Measurements from ENCODE around the gene SORT1. TPM values are rescaled to one million over a fixed set of nuclear protein-coding genes. Genes with fewer than 3 reads are reported as not detected.
"Not testable (repeated sequence)": the region's sequence is repeated elsewhere in the genome, so short reads cannot be mapped to it uniquely, and the experiment has no call there.

The SORT1 gene
- polyA plus RNA-seq, 3 donors: 21.3 to 41.1 (median 35.3) TPM

- H4K20me1 ChIP-seq (ENCODE audit: insufficient read depth, low read length): peaks cover 73% of the 10 kb centered on the region
- WGBS (ENCODE audit: insufficient coverage): 100% methylated on average over 3 of the region's 4 CpGs
- no peak for DNase-seq
- Mint-ChIP-seq H3K27ac (no peak overlapping the region), H3K36me3 (peaks cover 10 to 13% of the 10 kb centered on the region in 2 donors), H3K9me3 (peaks cover 0 to 4% (median 0%) of the 10 kb centered on the region in 7 donors), H3K4me1 (peaks cover 20% of the 10 kb centered on the region), H3K27me3 (ENCODE audit: low read depth in 3 of 3) (peaks cover 0 to 1% (median 0%) of the 10 kb centered on the region in 3 donors), H3K4me3 (no peak overlapping the region)
- H3K9me3 ChIP-seq (replicated peaks in 1 of 2; ENCODE audit: control insufficient read depth in 1 of 2, insufficient read depth in 1 of 2, low read length in 2 of 2): no peaks in the 10 kb centered on the region
- H3K36me3 ChIP-seq (replicated peaks in 1 of 2; ENCODE audit: control insufficient read depth in 1 of 2, insufficient read depth in 2 of 2, low read length in 2 of 2): no peaks in the 10 kb centered on the region
- peaks cover 11 to 12% of the 10 kb centered on the region in 2 donors for H3K4me1 ChIP-seq (ENCODE audit: control insufficient read depth in 1 of 2, insufficient read depth in 2 of 2, low read length in 2 of 2)
- H3K9ac ChIP-seq (ENCODE audit: insufficient read depth, low read length, poor library complexity, severe bottlenecking): no peak overlapping the region
- H3K79me2 ChIP-seq (ENCODE audit: insufficient read depth, low read length): peaks cover 96% of the 10 kb centered on the region
- intact Hi-C loops (cut with micrococcal nuclease): no loop called here
- H3K27me3 ChIP-seq (ENCODE audit: control insufficient read depth in 2 of 2, insufficient read depth in 2 of 2, low read length in 2 of 2): no peaks in the 10 kb centered on the region
- H2AFZ ChIP-seq (ENCODE audit: insufficient read depth, low read depth, low read length, poor library complexity, severe bottlenecking): no peak overlapping the region
- no peak overlapping the region for H3K4me2 ChIP-seq (replicated peaks; ENCODE audit: extremely low read depth, low read length, poor library complexity, severe bottlenecking)
- no peak for TF ChIP-seq CTCF (IDR thresholded peaks at IDR 0.05)
- H3K27ac ChIP-seq (ENCODE audit: low read depth in 1 of 2, low read length in 2 of 2): no peak overlapping the region
- no peak overlapping the region for H3K4me3 ChIP-seq (replicated peaks in 1 of 3; ENCODE audit: low read depth in 2 of 3, low read length in 3 of 3)
Observed at GRCh38 chr1:109377698-109378097, 20.0 kb downstream of the SORT1 start.

GRCh38 chr1:109373696-109374095 is 24.0 kb downstream of the SORT1 start:
- H3K9me3 Mint-ChIP-seq; H3K9ac ChIP-seq (ENCODE audit: insufficient read depth, low read length, poor library complexity, severe bottlenecking); H3K36me3 ChIP-seq (replicated peaks in 1 of 2; ENCODE audit: control insufficient read depth in 1 of 2, insufficient read depth in 2 of 2, low read length in 2 of 2); H3K27me3 ChIP-seq (ENCODE audit: control insufficient read depth in 2 of 2, insufficient read depth in 2 of 2, low read length in 2 of 2); DNase-seq; H3K4me3 ChIP-seq (replicated peaks in 1 of 3; ENCODE audit: low read depth in 2 of 3, low read length in 3 of 3); H3K9me3 ChIP-seq (replicated peaks in 1 of 2; ENCODE audit: control insufficient read depth in 1 of 2, insufficient read depth in 1 of 2, low read length in 2 of 2); H3K27me3 Mint-ChIP-seq (ENCODE audit: low read depth in 3 of 3); H2AFZ ChIP-seq (ENCODE audit: insufficient read depth, low read depth, low read length, poor library complexity, severe bottlenecking); H3K4me3 Mint-ChIP-seq; intact Hi-C loops (cut with micrococcal nuclease); H3K36me3 Mint-ChIP-seq; H3K4me2 ChIP-seq (replicated peaks; ENCODE audit: extremely low read depth, low read length, poor library complexity, severe bottlenecking): not testable (repeated sequence)
- Mint-ChIP-seq H3K27ac (peak overlapping the region in 2 of 7 donors; percentile 41 to 93), H3K4me1 (peaks cover 57% of the 10 kb centered on the region)
- Histone ChIP-seq H3K79me2 (ENCODE audit: insufficient read depth, low read length) (peaks cover 88% of the 10 kb centered on the region), H3K4me1 (ENCODE audit: control insufficient read depth in 1 of 2, insufficient read depth in 2 of 2, low read length in 2 of 2) (peaks cover 50 to 52% of the 10 kb centered on the region in 2 donors), H3K27ac (ENCODE audit: low read depth in 1 of 2, low read length in 2 of 2) (peak overlapping the region in 1 of 2 donors; percentile 63), H4K20me1 (ENCODE audit: insufficient read depth, low read length) (peaks cover 60% of the 10 kb centered on the region)
- WGBS (ENCODE audit: insufficient coverage): 100% methylated on average over 1 of the region's 2 CpGs
